Cerebellar nuclear complex (tissue), 1 donor: ENCODE measurements around the gene SLC6A11.

ENCODE experiments used
- DNase-seq, 2 experiments: peaks; one replicate each; lab custom pipeline; 2025; lab: John Stamatoyannopoulos, UW

The SLC6A11 gene

DNA sequence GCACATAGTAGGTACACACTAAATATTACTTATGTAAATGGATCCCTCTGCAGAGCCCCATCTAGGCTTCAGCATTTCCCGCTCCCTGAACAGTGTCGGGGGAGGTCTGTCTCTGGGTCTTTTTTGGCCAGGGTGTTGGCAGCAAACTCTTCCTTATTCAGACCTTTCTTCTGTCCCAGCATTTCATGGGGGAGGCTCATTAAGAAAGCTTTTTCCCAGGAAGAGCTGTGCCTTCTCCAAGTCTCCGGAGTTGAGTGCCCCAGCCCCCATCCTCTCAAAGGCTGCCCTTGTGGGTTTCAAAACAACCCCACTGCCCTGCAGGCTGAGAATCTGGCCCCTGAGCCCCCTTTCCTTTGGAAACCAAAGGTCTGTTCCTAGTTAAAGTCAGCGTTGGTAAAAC, 25.1 kb downstream of the SLC6A11 start:
- DNase-seq: no peak

DNA sequence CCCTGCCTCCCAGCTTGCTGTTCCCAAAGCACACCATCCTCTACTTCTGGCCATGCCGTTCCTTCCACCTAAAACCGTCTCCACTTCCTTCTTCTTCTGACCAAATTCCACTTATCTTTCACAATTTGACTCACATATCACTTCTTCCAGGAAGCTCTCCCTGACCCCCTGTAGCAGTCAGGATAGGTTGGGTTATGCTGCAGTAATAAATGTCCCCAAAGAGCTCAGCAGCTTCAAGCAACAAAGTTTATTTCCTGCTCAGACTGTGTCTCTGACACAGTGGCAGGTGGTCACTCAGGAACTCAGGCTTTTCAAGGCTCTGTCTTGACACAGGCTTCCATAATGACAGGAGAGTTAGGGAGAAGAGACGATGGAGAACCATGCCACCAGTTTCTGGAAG, 27.4 kb downstream of the SLC6A11 start:
- DNase-seq: no peak

DNA sequence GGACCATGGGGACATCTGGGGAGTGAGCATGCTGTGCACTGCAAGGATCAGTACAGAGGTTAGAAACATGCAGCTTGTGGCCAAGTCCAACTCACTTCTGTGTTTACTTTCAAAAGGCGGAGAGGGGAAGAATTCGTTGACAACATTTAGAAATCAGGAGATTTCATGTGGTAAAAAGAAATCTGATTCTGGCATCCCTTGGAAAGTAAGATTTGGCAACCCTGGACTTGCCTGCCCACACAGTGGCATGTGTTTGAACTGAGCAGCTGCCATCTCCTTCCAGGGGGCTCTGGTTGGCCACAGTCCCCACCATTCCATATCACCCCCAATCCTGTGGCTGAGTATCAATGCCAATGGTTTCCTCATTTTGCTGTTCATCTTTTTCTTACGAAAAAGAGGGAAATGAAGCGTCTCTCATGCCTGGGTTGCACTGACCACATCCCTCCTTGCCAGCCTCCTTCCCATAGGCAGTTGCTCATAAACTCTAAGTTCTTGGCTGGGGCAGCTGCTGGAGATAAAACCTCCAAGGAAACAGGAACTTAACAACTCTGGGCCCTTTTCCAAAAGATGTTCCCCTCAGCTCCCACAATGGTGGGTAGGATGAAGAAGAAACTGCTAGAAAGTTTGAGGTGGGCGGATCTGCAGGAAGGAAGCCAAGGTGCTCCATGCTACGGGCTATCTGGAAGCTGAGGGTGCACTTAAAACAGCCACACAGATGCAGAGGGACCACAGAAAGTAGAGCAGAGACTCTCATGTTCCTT, 29.2 kb downstream of the SLC6A11 start:
- DNase-seq: no peak

DNA sequence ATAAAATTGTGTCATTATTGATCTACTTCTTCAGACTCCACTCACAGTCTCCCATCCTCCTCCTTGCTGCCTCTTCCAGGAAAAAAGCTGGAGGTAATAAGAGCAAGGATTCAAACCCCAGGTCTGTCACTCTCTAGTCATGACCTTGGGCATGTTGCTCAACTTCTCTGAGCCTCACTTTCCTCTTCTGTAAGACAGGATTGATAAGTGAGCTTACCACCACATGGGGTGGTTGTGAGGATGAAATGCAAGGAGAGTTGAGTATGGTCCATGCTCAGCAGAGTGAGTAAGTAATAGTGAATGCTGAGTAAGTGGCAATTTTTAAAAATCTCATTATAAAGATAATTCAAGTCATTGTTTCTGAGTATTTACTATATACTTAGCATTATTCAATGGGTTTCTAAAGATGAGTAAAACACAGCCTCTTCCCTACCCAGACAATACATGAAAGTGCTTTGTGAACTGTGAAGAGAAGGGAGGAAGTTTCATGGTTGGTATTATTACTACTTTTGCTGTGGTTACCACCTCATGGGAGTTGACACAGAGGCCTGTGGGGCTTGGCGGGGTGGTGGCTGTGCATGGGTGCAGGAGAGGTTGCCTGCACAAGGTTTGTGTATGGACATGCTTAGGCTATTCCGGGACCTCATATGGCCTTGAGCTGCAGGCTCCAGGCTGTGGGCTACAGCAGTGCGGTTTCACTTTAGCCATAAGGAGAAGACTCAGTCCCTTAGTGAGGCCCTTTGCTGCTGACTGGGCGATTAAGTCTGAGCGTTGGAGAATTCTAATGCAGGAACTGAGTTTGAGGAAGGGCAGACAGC, 30.0 kb downstream of the SLC6A11 start:
- DNase-seq: no peak

DNA sequence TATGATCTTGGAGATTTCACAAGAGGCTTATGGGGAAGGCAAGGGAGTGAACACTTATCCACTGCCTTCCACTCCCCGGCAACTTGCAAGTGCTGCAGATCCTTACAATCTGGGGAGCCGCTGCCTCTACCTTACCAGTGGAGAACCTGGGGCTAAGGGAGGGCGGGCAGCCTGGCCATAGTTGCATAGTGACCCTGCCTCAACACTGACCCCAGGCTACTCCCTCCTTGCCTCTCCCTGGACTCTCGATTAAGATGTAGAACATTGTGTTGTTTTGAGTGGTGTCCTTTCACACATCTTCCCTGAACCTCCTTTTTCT, 30.6 kb downstream of the SLC6A11 start:
- no peak for DNase-seq

DNA sequence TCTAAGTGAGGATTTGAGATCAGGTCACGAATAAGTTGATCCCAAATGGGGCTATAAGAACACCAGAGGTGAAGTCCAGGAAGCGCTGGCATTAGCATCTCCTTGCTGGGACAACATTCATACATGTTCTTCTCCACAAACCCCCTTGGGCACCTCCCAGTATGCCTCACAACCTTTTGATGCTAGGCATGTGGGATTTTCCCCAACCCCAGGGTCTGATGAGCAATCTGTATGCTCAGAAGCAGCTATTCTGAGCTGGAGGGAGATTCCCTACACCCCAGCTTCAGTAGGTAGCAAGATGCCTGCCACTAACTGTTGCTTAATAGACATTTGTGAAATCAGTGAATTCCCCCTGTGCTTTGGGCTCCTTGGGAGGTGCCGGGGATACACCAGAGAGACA, 32.2 kb downstream of the SLC6A11 start:
- no peak for DNase-seq

DNA sequence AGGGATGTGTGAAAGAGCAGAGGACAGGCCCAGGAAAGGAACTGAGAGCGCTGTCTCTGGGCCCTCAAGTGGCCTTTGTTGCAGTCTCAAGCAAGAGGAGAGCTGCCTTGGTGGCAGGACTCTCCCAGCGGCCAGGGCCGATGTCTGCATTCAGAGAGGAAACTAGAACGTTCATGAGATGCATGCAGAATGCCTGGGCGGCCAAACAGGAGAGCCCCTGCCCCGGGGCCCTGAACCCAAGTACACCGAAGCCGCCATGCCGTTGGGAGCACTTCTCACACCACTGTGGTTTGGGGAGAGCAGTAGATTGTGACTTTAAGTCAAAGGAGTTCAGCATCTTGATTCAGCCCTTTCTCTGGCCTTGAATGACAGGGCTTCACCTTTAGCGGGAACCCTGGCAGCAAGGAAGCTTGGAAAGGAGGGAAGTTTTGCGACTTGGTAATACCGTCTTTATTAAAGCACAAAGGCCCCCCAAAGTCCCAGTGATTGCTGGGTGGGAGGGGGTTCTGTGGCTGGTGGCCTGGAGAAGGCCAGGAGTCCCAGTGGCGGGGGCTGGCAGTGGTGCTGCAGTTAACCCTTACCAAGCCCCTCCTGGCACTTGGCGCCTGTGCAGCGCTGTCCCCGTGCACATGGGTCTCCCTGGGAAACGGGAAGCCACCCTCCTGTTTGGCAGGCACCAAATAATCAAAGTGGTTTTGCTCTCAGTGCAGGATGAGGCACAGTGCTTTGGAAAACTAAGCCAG, 36.2 kb downstream of the SLC6A11 start:
- DNase-seq: no peak

DNA sequence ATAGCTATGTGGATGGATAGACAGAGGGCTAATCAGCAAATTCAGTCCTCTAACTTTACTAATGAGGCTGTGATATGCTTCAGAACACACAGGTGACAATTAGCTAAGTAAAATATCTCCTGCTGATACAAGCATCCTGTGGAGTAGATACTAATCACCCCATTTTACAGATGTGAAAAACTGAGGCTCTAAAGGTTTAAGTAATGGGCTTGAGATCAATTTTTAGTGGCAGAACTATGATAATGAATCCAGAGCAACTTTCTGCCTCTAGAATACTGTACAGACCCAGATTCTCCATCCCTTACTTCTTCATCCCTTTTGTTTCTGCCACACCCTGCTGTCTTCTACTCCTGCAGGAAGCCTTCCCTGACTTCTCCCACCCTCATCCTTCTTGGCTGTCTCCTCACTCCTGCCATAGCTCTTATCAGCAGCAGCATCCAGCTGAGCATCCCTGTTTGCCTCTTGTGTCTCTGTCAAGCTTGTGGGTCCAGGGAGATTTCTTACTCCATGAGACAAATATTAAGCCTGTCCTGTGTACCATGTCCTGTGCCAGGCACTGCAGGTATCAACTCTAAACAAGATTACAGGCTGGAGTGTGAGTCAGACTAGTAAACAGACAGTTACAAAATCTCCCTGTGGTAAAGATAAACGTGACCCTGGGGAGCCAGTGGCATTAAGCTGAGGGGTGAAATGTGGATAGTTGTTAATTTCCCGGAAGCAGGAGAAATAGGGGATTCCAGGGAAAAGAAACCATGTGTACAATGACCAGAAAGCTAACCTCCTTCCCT, 39.2 kb downstream of the SLC6A11 start:
- no peak for DNase-seq

DNA sequence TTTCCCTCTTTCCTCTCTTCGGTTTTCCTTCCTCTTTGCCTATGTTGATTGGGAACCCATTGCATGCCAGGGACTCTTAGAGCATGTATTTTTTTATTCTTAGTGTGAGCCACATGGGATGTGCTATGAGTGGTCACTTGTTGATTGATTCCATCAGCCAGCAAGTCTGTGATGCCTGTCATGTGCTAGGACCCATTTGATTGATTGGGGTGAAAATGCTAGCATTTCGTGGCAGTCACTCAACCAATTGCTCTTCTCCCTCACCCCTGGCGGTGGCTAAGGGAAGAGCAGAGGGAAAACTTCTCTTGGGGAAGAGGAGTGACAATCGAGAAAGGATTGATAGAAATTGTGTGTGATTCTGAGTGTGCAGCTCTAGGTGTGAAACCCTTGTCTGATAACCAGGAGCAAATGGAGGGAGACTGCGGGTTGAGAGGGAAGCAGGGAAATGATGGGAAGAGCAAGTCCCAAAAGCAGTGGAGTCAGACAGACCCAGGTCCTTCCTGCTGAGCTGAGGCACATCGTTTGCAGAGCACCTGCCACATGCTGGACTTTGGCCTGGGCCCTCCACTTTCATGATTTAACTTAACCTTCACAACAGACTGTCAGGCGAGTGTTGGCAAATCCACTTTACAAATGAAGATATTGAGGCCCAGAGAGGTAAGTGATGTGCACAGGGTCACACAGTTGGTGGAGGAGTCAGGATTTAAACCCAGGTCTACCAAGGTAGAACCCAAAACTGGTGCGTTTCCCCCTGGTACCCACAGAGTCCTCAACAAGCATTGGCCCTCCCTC, 40.0 kb downstream of the SLC6A11 start:
- no peak for DNase-seq

DNA sequence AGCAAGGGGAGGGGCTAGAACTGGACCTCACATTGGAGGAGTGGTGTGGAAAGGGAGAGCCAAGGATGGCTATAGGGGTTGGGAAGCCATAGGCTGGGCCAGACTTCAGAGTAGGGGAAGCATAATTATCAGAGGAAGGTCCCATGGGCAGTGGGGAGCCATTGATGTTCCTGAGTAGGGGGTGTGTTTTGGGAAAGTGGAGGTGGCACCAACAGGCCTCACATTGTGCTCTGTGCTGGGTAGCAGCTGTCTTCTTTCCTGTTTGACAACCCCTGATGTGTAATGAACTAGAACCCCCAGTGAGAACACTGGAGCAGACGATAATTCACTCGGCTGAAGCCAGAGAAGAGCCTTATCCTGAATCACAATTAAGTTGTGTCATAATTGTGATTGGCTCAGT, 41.2 kb downstream of the SLC6A11 start:
- no peak for DNase-seq

DNA sequence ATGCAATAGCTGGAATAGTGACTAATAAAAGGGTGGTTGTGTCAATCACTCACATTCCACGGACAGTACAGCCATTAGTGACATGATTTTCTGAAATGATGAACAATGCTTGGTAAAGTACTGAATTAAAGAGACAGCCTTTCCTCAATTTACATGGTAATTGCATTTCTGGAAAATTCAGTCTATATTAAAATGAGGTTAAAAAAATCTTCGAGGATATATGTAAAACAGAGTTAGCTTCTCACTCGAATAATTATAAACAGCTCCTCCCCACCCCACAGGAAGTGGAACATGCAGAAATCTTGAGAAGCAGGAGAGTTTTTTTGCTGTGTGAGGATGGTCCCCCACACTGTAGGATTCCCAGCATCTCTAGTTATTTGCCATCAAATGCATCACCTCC, 42.1 kb downstream of the SLC6A11 start:
- no peak for DNase-seq

DNA sequence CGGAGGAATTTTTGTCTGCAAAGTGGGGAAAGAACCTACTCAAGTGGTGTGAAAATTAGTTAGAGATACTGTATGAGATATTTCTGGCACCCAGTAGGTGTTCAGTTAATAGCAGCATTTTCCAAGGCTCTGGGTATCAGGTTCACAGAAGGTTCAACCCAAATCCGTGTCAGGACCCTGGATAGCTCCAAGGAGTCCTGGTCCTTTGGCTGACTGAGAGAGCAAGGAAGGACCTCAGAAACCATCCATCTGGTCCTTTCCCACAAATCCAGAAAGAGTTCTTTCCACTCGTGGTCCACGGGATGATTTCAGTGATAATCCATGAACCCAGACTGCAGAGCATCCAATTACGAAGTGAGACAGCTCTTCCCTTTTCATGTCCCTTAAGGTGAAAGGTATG, 51.4 kb downstream of the SLC6A11 start:
- no peak for DNase-seq

DNA sequence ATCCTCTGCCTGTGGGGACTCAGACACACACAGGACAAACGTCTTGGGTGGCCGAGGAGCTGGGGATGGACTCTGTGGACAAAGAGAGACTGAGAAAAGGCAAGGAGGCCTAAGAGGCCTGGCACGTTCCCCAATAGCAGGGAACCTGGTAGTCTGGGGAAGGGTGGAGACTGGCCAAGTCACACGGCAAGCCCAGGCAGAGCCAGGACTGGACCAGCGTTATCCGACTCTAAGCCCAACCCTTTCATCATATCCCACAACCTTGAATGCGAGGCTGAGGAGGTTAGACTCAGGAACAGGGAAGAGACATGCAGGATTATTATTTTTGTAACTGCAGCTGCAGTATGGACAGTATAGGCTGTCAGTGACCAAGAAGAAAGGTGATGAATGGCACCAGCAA, 53.4 kb downstream of the SLC6A11 start:
- no peak for DNase-seq

DNA sequence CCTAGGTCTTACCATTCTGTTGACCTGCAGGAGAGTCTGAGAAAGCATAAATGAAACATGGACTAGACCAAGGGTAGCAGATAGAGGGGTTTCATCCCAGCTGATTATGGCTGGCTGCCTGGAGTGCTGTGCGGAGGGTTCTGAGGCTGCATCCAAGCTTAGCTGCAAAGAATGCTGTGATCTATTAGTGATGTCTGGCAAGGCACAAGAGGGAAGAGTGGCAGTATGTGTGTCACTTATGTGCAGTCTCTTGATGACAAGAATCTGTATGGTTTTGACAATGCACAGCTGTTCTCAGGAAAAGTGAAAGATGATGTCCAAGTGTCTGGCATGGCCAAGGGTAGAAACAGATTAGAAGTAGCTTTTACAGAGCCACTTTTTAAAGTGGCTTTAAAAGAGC, 54.3 kb downstream of the SLC6A11 start:
- DNase-seq: no peak

DNA sequence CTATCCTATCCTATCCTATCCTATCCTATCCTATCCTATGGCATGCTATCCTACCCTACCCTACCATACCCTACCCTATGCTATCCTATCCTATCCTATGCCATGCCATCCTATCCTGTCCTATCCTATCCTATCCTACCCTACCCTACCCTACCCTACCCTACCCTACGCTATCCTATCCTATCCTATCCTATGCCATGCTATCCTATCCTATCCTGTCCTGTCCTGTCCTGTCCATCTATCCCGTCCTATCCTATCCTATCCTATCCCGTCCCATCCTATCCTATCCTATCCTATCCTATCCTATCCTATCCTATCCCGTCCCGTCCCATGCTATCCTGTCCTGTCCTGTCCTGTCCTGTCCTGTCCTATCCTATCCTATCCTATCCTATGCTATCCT, 57.4 kb downstream of the SLC6A11 start:
- DNase-seq: no peak

DNA sequence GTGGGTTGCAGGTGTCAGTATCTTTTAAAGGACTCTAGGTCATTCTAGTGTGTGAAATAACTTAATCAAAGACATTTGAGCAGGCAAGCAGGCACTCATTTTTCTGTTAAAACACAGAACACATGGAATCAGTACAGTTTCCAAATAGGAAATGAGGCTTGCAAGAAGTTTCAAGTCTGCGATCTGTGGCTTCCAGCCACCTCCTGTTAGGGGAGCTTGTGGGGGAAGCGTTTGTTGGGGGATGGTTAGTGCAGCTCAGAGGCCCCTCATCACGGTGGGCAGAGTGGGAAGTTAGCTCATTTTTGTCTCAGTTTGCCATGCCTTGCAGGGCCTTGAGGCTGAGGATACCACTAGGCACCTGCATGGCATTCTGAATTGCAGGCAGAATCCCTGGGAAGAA, 59.9 kb downstream of the SLC6A11 start:
- DNase-seq: no peak

DNA sequence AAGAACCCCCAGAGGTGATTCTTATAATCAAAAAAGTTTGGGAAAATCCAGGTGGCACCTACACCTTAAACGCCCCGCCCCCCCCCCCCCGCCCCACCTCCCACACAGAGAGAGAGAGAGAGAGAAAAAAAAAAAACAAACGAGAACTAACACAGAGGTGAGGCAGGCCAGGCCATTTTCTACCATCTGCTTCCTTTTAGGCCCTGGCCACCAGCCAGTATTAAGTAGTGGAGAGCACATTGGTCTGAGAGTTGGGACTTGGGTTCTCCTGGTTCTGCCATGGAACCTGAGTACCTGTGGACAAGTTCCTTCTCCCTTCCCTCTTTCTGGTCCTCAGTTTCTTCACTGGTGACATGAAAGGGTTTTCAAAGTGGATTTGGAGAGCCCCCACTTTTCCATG, 60.6 kb downstream of the SLC6A11 start:
- DNase-seq: peak in 1 of 2 experiments; percentile 2

DNA sequence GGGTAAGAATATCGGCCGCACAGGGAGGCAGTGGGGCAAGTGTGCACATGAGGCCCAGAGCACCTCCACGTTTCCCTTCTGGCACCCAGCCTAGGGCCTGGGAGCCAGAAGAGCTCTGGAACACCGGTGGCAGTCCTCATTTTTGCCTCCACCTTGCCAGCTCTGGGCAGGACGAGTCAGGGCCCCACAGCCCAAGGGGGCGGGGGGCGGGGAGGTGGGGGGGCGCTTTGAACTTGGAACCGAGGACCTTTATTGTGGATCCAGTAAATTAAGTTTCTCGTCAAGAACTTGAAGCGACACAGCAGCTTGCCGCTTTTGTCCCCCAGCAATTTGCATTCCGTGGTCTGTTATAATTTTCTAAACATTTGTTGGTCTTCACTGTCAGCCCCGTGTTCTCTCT, 66.8 kb downstream of the SLC6A11 start:
- no peak for DNase-seq

DNA sequence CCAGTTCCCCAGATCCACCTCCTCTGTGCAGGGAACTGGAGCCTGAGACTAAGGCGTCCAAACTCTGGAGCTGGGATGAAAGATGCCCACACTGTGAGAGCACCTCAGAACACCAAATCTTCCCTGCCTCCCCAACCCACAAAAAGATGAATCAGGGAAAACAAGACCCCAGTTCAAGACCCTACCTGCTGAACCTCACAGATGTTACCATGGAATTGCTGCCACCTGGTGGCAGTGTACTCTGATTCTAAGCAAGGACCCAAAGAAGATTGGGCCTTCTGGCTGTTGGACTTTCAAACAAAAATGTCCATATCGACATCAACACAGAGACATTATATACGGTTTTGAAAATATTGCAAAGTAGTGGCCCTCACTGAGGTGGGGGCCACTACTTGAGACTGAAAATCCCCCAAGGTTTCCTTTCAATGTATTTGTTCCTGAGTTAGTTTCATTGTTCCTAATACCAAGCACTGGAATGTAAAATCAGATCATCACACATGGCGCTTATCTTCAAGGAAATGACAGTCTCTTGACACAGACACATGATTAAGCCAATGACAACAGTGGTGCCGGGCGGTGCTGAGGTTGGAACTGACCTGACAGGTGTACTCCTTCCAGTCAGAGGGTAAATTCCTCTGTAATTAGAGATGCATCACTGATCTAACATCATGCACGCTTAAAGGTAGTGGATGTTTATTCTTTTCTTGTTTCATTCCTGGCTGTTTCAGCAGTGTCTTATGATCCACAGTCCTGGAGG, 67.6 kb downstream of the SLC6A11 start:
- no peak for DNase-seq

DNA sequence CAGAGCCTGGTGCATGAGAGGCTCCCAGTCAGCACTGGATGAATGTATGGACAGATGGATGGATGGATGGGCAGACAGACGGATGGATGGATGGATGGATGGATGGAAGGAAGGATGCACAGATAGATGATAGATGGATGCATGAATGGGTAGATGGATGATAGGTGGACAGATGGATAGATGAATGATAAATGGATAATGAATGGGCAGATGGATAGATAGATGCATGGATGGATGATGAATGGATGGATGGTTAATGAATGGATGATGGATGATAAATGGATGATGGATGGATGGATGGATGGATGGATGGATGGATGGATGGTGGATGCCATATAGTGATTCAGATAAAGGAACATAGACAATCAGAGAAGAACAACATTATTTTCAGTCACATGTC, 71.0 kb downstream of the SLC6A11 start:
- DNase-seq: no peak
